CD4-positive, alpha-beta T cell treated with Interleukin-17A for 1 hour (primary cell): Measurements from ENCODE around the gene LBHD2.
"Not testable (repeated sequence)": the region's sequence is repeated elsewhere in the genome, so short reads cannot be mapped to it uniquely, and the experiment has no call there.

Experiments
- DNase-seq: peaks from one replicate; pipeline ENCODE4 v3.0.0-alpha.2; 2020

Gene LBHD2

DNA sequence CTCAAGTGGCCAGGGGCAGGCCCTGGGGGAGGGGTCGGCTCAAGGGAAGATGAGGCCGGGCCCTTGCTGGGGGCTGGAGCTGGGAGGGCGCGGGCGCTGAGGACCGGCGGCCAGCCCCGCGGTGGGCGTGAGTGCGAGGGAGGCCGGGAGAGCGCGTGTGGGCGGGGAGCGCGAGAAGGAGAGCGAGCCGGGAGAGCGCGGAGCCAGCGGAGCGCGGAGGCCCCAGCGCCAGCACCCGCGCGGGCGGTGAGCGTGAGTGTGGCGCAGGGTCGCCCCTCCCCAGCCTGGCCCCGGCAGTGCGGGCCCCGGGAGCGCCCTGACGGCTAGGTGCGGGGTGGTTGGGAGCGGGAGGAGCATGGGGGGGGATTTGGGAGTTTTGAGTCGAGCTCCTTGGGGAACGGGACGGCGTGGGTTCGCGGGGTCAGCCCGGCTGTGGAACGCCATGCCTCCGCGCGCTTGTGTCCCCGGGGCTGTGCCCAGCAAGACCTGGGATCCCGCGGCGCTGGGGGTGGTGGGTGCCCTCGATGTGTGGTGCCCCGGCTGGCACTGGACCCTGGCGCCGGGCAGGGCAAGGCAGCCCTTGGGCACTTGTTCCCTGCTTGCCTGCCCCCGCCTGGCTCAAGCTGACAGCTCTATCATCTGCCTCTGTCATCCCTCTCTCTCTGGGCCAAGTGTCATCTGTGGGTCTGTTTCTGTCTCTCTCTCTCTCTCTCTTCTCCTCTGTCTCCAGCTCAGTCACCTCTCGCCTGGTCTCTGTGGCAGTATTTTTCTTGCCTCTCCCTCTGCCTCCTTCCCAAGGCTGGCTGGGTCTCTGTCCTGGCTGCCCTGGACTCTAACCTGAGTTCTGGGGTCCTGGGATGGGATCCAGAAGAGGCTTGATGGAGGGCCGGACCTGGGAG is at the start of gene LBHD2:
Gene LBHD2, plus strand, starts transcription at position 190 of the 899 bp plus-strand sequence. CDS start 1,803 bp downstream, outside the sequence.
- DNase-seq: no peak

DNA sequence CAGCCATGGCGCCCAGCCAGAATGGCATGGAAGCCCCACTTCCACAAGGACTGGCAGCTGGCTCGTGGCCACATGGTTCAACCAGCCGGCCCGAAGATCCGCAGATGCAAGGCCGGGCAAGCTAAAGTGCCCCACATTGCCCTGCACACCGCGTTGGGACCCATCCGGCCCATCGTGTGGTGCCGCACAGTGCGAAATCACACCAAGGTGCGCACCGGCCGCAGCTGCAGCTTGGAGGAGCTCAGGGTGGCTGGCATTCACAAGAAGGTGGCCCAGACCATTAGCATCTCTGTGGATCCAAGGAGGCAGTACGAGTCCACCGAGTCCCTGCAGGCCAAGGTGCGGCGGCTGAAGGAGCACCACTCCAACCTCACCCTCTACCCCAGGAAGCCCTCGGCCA is 42.5 kb upstream of the LBHD2 start:
- no peak for DNase-seq

DNA sequence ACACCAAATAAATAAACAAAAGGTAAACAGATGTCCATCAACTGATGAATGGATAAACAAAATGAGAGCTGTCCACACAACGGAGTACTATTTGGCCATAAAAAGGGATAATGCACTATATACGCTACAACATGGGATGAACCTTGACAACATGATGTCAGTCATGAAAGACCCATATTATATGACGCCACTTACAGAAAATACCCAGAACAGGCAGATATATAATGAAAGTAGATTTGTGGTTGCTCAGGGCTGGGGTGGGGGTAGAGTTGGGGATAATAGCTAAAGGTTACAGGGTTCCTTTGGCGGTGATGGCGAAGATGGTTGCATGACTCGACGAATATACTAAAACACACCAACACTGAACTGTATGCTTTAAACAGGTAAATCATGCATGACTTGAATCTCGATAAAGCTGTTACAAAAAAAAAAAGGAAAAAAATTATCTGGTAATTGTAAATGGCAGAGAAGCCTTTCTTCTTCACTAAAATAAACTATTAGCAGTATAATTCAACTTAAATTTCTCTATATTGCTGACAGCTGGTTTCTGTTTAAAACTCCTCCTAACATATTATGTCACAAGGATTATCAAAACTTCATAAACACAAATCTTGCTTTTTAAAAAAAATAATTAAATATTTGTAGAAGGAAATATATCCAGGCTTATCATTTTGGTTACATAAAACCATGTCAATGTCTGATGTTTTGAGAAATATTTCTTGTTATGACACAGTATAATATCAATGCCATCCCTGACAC is 40.6 kb upstream of the LBHD2 start:
- DNase-seq: no peak

DNA sequence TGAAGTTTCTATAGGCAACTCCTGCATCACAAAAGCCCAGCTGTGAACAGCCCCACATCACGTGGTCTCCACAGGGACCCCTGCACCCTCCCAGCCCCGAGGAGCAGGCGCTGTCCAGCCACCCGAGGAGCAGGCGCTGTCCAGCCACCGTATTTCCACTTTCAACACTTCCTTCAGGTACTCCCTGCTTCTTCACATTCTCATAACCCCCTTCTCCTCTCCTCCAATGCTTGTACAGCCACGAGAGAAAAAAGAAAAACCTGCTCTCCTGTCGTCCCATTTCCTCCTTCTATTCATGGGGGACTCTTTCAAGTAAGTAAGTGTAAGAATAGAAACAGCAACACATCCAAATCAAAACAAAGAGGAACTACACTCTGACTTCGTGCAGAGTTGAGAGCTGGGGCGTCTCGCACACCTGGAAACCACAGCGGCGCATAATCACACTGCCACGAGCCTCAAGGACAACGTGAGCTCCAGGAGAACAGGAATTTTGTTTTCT is 38.6 kb upstream of the LBHD2 start:
- no peak for DNase-seq

DNA sequence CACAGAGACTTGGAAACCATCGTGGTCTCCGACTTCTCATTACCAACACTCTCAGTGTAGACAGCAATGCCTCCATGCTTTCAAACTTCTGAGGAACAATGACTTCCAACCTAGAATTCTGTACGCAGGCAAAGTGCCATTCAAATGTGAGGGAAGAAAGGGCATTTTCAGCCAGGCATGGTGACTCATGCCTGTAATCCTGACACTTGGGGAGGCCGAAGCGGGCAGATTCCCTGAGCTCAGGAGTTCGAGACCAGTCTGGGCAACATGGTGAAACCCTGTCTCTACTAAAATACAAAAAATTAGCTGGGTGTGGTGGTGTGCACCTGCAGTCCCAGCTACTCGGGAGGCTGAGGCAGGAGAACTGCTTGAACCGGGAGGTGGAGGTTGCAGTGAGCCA is 36.6 kb upstream of the LBHD2 start:
- not testable (repeated sequence) for DNase-seq

DNA sequence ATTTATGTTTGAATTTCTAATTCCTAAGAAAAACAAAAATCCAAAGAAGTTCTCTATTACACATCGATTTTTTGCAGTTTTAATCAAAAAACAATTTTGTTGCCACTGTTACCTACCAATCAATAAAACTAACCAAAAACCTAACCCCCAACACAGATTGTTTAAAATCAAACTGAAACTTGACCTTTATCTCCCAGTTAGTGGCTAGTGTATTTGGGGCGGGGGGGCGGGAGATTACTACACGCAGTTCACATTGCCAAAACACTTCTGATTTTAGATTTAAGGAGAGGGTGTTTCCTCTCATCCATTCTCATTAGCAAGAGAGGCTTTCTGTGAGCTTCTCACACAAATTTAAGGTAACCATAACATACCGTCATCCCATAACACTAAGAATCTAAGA is 33.1 kb upstream of the LBHD2 start:
- DNase-seq: no peak

DNA sequence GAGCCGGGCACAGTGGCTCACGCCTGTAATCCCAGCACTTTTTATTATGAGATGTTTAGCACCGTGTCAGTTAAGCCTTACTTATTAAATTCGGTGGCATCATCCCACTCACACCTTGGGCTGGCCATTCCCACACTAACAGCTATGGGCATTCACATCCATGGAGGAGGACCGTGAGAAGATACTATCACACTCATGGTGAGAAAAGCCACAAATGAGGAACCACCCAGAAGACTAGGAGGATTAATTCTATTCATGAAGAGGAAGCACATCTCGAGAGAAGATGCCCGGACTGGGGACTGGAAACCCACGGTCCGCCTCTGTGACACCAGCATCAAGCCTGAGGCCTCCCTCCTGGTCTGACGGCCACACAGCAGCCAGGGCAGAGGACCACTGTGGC is 31.6 kb upstream of the LBHD2 start:
- DNase-seq: no peak

DNA sequence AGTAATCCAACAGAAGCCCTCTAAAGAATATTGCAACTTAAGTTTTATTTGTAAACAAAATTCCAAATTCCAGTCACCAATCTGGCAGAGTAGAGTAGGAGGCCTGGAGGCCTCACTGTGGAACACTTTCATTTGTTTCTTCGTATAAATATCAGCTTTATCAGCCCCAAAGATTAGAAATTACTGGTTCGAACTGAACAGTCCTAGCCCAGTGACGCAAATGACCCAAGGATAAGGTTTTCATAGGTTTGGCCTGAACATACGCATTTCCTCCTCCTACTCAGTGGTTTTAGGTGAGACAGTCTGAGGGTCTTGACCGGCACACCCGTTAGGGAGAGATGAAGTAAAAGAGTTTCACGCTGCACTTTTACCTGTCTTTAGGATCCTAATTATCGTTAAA is 28.3 kb upstream of the LBHD2 start:
- no peak for DNase-seq

DNA sequence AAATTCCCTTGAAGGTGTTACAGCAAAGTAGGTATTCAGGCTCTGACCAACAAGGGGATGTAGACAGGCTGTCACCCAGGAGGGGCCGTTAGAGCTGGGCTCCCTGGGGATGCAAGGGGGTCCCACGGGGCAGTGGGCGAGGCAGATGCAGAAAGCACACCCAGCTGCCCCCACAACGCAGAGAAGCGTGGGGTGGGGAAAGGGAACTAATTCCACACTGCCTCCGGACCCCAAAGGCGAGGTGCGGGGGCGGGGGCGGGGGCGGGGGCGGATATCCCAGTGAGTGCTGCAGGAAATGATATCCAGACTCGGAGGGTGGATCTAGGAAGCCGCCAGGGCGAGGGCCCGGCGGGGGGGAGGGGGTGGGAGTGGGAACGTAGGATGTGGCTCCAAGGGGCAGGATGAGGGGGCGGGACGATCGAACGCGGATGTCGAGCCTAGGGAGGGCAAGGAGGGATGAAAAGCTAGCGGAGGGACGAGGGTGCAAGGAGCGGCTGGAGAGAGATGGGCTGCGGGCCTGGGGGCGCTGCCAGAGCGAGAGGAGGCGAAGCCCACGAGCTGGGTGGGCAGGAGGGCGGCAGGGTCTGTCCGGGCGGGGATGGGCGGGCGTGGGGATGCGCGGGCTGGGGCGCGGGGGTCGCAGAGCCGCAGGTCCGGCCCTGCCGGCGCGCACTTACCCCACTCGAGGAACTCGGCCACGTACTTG is 27.5 kb upstream of the LBHD2 start:
- DNase-seq: no peak

DNA sequence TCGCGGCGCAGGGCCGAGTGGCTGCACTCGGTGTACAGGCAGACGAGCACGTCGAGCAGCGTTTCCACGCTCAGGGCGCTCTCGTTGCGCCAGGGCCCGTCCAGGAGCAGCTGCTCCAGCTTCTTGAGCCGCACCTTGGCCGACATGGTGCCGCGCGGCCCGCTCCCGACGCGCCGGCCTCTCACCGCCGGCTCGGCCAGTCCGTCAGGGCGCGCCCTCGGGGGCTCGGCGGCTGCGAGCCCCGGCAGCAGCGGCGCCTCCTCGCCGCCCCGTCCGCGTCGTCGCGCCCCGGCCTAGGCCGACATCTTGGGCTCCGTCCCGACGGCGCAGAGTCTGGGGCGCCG is 27.0 kb upstream of the LBHD2 start:
- DNase-seq: no peak

DNA sequence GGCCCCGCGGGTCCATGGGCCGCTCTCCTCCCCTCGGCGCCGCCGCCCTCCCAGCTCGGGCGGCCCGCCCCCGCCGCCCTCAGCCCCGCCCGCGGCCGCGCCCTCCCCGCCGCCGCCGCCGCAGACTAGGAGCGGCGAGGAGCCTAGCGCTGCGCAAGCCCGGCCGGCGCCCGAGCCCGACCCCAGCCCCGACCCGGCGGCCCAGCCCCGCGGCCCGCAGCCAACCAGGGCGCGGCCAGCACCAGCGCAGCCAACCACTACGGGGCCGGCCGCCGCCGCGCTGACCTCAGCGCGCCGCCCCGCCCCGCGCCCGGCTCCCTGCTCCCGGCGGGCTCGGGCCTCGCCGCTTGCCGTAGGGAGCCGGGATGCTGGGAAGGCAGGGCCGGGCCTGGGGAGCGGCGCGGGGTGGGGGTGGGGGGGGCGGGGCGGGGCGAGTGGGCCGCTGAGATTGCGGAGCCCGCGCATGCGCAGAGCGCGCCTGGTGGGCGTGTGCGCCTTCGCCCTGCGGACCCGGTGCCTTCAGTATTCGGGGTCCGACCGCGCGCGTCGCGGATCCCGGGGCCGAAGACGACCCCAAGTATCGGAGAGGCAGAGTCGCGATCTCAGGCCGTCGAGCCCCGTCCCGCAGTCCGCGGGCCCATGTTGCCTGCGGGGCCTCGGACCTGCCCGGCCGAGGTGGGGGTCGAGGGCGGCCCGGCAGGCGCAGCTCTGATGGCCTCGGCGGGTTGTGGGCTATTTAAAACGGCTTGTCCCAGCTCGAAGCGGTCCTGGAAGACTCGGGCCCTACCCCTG is 26.4 kb upstream of the LBHD2 start, which contains the start of gene CDC42BPB:
Gene CDC42BPB, minus strand, starts transcription at position 178 of the 792 bp plus-strand sequence. CDS start 376 bp downstream, outside the sequence.
- peak; percentile 67 for DNase-seq

DNA sequence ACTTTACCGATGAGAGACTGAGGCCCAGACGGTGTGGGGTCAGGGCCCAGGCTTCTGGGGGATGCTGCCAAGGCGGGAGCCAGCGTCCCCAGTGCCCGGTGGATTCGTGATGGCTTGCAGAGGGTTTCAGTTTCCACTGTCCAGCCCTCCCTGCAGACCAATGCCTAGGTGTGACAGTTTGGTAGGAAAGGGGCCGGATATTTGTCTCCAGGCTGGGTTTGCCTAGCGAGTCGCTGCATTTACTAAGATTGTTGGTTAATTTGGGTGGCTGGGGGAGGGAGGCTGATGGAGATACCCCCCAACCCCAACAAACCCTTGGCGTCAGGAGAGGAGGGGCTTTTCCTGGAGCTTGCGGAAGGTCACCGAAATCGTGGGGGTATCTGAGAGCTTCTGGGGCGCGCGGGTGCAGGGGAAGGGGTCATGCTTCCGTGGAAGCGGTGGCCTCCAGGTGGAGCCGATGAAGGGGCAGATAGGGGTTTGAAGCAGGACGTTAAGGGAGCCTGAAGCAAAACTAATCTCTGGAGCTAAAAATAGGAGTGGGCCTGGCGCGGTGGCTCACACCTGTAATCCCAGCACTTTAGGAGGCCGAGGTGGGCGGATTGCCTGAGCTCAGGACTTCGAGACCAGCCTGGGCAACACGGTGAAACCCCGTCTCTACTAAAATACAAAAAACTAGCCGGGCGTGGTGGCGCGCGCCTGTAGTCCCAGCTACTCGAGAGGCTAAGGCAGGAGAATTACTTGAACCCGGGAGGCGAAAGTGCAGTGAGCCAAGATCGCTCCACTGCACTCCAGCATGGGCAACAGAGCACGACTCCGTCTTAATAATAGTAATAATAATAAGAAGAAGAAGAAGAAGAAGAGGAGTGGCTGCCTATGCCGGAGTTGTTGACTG is 25.6 kb upstream of the LBHD2 start:
- DNase-seq: no peak

DNA sequence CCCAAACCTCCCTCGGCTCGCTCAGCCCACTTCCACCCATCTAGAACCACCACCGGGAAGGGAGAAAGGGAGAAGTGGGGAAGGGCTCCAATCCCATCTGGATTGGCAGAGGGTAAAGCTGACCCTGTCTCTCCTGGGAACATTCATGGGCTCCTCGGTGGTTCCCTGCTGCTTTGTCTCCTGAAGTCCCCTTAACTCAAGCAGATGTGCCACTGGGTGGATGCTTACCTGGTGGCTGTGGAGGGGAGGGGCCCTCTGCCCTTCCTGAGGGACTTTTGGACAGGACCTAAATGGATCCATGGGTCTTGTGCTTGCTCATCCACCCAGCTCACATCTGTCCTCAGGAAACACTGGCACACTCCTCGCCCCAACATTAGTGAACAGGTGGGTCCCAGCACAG is 24.5 kb upstream of the LBHD2 start:
- no peak for DNase-seq

DNA sequence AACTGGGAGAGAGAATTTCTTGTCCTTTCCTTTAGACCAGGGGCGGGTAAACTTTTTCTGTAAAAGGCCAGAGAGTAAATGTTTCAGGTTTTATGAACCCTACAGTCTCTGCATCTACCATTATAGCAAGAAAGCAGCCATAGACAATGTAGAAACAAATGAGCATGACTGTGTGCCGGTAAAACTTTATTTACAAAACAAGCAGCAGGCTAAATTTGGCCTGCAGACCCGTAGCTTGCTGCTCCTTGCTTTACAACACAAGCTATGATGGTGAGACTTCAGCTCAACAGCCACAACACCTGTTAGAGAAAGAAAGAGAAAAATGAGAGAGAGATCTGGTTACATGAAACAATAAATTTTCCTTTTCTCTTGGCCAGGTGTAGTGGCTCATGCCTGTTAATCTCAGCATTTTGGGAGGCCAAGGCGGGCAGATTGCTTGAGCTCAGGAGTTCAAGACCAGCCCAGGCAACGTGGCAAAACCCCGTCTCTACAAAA is 22.5 kb upstream of the LBHD2 start:
- DNase-seq: no peak

DNA sequence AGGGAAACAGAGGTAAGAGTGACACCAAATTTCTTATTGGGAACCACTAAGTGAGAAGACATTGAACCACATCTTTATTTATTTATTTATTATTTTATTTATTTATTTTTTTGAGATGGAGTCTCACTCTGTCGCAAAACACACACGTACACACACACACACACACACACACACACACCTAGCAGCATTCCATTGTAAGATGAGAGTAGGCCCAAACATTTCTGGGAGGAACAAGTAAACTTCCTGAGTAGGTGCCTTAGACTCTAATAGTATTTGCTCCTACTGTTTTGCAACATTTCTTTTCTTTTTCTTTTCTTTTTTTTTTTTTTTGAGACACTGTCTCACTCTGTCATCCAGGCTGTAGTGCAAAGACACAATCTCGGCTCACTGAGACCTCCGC is 19.6 kb upstream of the LBHD2 start:
- DNase-seq: no peak

DNA sequence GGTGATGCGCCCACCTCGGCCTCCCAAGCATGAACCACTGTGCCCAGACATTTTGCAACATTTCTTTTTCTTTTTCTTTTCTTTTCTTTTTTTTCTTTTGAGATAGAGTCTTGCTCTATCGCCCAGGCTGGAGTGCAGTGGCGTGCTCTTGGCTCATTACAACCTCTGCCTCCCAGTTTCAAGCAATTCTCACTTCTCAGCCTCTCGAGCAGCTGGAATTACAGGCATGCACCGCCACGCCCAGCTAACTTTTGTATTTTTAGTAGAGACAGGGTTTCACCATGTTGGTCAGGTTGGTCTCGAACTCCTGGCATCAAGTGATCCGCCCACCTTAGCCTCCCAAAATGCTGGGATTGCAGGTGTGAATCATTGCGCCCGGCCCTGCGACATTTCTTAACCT is 19.0 kb upstream of the LBHD2 start:
- no peak for DNase-seq

DNA sequence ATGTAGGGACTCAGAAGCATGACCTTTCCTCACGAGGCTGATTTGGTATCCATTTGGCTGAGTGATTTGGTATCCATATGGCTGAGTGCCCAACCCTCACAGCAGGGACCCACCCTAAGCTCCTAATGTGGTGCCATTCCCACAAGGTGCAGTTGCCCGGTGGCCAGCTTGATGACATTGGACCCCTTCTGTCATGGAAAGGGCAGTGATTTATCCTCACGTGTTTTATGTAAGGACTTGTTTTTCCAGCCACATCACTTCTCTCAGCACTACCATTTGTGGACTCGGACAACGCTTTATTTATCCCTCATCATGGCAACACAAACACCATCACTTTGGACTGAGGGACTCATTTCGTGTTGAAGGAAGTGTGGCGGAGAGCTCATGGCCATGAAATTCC is 18.1 kb upstream of the LBHD2 start:
- DNase-seq: no peak

DNA sequence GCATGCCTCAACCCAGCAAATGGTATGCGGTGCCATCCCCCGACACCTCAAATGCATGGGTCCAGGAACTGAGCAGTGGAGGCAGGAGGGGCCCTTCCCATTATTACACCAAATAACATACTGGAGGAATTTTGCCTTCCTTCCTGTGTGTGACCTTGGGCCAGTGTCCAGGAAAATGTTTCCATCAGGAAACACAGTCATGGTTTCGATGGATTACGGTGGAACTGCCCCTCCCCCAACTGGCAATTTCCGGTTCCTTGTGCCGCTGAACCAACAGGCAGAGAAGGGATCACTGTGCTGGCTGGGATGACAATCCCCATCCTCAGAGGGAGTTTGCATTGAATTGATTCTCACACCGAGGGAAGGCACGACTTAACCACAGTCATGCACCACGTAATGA is 17.6 kb upstream of the LBHD2 start:
- DNase-seq: no peak

DNA sequence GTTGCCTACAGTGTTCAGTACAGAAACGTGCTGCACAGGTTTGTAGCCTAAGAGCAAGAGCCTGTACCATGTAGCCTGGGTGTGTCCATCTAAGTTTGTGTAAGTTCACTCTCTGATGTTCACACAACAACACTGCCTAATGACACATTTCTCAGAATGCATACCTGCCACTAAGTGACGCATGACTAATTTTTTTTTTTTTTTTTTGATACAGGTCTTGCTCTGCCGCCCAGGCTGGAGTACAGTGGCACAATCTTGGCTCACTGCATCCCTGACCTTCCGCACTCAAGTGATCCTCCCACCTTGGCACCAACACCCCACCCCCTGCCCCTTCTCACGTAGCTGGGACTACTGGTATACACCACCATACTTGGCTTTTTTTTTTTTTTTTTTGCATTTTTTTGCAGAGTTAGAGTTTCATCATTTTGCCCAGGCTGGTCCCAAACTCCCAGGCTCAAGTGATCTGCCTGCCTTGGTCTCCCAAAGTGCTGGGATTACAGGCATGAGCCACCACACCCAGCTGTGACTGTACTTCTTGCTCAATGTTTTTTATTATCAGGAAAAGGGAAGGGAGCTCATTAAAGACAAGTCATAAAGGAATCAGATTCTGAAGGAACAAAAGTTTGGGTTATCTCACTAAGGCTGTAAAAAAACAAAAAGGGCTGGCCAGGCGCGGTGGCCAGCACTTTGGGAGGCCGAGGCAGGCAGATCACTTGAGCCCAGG is 16.6 kb upstream of the LBHD2 start:
- no peak for DNase-seq

DNA sequence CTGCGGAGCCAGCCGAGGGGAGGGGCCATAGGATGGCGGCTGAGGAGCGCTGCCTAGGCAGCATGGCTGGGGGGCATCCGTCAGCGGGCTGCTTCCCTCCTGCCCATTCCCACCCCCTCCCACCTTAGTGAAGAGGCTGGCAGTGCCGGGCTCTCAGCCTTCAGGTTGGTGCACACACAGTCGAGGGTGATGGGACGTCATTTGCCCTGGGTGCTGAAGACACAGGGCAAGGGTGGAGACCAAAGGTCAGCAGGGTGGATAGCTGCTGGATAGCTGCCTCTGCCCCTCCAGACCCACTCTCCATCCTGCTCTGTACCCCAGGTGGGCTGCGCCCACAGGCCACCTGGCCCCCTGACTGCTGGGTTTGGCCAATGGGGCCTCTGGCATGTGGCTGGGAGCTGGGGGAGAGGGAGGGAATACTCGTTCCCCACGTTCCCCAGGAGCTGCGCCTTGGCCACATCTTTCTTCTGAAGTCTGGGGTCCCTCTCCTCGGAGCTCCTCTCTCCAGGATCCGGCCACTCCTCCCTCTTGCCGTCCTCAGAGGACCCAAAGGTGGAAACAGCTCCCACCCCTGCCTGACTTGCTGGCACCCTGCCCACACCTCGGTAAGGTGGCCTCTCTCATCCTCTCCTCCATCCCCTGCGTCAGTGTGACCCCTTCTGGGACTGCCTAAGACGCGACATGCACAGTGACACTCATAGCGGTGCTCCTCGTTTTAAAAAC is 15.5 kb upstream of the LBHD2 start:
- DNase-seq: no peak
